HL-60 (cell line): ENCODE results near the gene PSMC5.

Experiments used
- DNase-seq, 2 experiments: peaks; one replicate each; pipeline ENCODE4 v3.0.0-alpha.2; 2010 to 2020; ENCODE audit warnings: low read depth in 1 of 2, low spot score in 1 of 2
- H3K27ac ChIP-seq: fragments of 250-450 bp; sonication (Bioruptor Pico); replicated peaks from 2 replicates; pipeline ENCODE4 v1.5.1; 2020; ENCODE audit warnings: mild to moderate bottlenecking, moderate library complexity
- H3K27me3 ChIP-seq: fragments of 250-450 bp; sonication (Bioruptor Pico); 2 replicates; pipeline ENCODE4 v1.5.1; 2021; ENCODE audit warnings: mild to moderate bottlenecking, moderate library complexity; ENCODE audit not compliant: insufficient read depth, poor library complexity, severe bottlenecking
- H3K4me3 ChIP-seq: replicated peaks from 2 replicates; pipeline ENCODE4 v1.5.1; 2011; ENCODE audit warnings: mild to moderate bottlenecking, control low read depth, low read length; ENCODE audit not compliant: insufficient read depth
- CTCF ChIP-seq: IDR thresholded peaks from one replicate; pipeline ENCODE4 v1.5.1; 2011; ENCODE audit warnings: low read length, control low read depth, inconsistent platforms; ENCODE audit not compliant: insufficient read depth
- GABPA ChIP-seq: IDR thresholded peaks from 2 replicates; pipeline ENCODE4 v1.6.1; 2012; ENCODE audit warnings: low read depth
- POLR2AphosphoS5 ChIP-seq: IDR thresholded peaks from 2 replicates; pipeline ENCODE4 v1.6.1; 2012; ENCODE audit warnings: low read depth
- SPI1 ChIP-seq: IDR thresholded peaks from 2 replicates; pipeline ENCODE4 v1.6.1; 2012; ENCODE audit warnings: low read depth, mild to moderate bottlenecking, borderline replicate concordance
- TF ChIP-seq, protein P1 (sequence below): IDR thresholded peaks from 2 replicates; pipeline ENCODE4 v1.6.1; 2012; ENCODE audit warnings: low read depth; ENCODE audit not compliant: insufficient replicate concordance

The PSMC5 gene

GRCh38 chr17:63798572-63799106 is 28.6 kb upstream of the PSMC5 start:
- no peak for DNase-seq
- H3K27ac ChIP-seq: no peak overlapping the region
- H3K4me3 ChIP-seq: no peak overlapping the region
- no peaks in the 10 kb centered on the region for H3K27me3 ChIP-seq
- TF ChIP-seq CTCF: no peak
- TF ChIP-seq, protein P1, sequence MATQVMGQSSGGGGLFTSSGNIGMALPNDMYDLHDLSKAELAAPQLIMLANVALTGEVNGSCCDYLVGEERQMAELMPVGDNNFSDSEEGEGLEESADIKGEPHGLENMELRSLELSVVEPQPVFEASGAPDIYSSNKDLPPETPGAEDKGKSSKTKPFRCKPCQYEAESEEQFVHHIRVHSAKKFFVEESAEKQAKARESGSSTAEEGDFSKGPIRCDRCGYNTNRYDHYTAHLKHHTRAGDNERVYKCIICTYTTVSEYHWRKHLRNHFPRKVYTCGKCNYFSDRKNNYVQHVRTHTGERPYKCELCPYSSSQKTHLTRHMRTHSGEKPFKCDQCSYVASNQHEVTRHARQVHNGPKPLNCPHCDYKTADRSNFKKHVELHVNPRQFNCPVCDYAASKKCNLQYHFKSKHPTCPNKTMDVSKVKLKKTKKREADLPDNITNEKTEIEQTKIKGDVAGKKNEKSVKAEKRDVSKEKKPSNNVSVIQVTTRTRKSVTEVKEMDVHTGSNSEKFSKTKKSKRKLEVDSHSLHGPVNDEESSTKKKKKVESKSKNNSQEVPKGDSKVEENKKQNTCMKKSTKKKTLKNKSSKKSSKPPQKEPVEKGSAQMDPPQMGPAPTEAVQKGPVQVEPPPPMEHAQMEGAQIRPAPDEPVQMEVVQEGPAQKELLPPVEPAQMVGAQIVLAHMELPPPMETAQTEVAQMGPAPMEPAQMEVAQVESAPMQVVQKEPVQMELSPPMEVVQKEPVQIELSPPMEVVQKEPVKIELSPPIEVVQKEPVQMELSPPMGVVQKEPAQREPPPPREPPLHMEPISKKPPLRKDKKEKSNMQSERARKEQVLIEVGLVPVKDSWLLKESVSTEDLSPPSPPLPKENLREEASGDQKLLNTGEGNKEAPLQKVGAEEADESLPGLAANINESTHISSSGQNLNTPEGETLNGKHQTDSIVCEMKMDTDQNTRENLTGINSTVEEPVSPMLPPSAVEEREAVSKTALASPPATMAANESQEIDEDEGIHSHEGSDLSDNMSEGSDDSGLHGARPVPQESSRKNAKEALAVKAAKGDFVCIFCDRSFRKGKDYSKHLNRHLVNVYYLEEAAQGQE: no peak
- TF ChIP-seq GABPA: no peak
- no peak for TF ChIP-seq POLR2AphosphoS5
- no peak for TF ChIP-seq SPI1

DNA sequence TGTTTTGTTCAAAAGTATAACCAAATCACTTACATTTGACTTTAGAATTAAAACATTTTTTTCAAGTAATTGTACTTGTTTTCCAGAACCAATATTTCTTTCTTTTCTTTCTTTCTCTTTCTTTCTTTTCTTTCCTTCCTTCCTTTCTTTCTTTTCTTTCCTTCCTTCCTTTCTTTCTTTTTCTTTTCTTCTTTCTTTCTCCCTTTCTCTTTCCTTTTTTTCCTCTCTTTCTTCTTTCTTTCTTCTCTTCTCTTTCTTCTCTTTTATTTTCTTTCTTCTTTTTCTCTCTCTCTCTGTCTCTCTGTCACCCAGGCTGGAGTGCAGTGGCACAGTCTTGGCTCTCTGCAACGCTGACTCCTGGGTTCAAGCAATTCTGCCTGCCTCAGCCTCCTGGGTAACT is 26.4 kb upstream of the PSMC5 start:
- H3K27ac ChIP-seq: no peak overlapping the region
- no peak overlapping the region for H3K4me3 ChIP-seq
- no peaks in the 10 kb centered on the region for H3K27me3 ChIP-seq
- TF ChIP-seq CTCF (no peak), SPI1 (no peak)
- TF ChIP-seq, protein P1: no peak
- no peak for DNase-seq

GRCh38 chr17:63804328-63804727 is 22.9 kb upstream of the PSMC5 start:
- no peak overlapping the region for H3K4me3 ChIP-seq
- TF ChIP-seq CTCF (no peak), SPI1 (no peak), POLR2AphosphoS5 (no peak), GABPA (no peak)
- TF ChIP-seq, protein P1: no peak
- no peak for DNase-seq
- no peak overlapping the region for H3K27ac ChIP-seq
- H3K27me3 ChIP-seq: no peaks in the 10 kb centered on the region
